HG03108 (cell line): ENCODE measurements around the gene SYCP2L.
"Not testable (repeated sequence)": the region's sequence is repeated elsewhere in the genome, so short reads cannot be mapped to it uniquely, and the experiment has no call there.

Experiments
- ATAC-seq: cut with Tn5 transposase; IDR thresholded peaks from one replicate; pipeline ENCODE4 v1.9.1; 2021; ENCODE audit warnings: moderate library complexity; ENCODE audit not compliant: unreplicated experiment

SYCP2L gene

GRCh38 chr6:10877871-10878270 is 9.0 kb upstream of the SYCP2L start:
- ATAC-seq, result no peak

DNA sequence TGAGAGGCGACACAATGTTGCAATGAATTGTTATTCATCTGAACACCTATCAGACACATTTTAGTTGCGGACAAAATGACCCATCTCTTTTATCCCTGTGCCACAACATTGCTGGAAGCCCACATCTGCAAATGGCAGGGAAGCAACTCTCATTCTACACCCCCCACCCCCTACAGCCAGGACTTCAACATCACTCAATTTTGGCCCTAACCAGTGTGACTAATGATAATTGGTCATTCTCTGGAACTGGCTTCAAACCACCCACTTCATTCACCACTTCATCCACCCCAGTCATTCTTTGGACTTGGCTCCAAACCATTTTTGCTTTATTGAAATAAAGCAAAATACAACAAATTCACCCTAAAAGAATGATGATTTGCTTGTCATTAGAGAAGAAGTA is 6.5 kb upstream of the SYCP2L start:
- ATAC-seq, result no peak

DNA sequence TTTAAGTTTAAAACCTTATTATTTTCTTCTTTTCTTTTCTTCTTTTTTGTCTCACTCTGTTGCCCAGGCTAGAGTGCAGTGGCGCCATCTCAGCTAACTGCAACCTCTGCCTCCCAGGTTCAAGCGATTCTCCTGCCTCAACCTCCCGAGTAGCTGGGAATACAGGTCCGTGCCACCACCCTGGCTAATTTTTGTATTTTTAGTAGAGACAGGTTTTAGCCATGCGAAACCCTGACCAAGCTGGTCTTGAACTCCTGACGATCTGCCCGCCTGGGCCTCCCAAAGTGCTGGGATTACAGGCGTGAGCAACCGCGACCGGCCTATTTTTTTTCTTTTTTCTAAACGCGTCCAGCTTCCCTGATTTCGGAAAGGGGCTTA is 4.6 kb upstream of the SYCP2L start:
- not testable (repeated sequence) for ATAC-seq

DNA sequence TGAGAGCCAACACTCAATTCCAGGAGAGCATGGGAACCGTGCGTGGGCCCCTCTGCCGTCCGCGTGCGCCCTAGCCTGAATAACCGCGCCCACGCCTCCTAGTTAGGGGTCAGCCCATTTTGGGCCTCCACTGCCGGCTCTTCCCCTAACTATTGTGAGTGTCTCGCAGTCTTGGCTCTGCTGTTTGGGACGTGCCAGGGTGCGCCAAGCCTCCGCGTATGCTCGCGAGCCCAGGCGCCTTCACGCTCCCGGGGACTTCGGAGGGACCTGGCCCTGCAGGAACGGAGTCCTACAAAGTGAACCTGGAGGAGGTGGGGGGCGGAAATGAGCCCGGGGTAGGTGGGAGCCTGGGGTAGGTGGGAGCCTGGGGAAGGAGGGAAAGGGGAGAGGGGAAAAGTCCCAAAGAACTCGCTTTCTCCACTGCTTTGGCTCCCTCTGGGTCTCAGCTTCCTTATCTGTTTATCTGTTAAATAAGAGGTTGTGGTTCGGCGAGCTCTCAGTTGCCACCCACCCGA is 4.1 kb upstream of the SYCP2L start:
- ATAC-seq, result no peak

GRCh38 chr6:10883312-10884244 is 3.3 kb upstream of the SYCP2L start:
- no peak for ATAC-seq

DNA sequence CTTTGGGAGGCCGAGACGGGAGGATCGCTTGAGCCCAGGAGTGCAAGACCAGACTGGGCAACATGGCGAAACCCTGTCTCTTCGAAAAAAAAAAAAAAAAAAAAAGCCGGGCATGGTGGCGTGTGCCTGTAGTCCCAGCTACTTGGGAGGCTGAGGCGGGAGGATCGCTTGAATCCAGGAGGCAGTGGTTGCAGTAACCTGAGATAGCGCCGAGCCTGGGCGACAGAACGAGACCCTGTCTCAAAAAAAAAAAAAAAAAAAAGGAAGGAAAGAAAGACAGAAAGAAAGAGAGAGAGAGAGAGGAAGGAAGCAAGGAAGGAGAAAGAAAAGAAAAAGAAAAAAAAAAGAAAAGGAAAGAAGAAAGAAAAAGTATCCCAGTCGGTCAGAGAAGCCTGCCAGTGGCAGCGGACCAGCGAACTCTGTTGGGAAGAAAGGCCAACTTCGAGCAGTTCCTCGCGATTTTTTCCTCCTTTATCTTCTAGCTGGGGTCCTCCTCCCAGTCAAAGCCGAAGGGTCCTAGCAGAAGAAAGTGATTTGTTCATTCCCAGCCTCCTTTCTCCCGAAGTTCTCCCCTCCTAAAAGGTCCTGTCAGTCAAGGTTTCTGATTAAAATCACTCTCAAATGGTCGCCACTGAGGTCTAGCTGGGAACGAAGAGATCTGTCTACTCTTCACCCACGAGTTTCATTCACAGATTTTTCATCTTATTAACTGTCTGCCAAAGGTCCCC is 2.4 kb upstream of the SYCP2L start:
- no peak for ATAC-seq

GRCh38 chr6:10886365-10886690 is 524 bp upstream of the SYCP2L start:
- not testable (repeated sequence) for ATAC-seq

DNA sequence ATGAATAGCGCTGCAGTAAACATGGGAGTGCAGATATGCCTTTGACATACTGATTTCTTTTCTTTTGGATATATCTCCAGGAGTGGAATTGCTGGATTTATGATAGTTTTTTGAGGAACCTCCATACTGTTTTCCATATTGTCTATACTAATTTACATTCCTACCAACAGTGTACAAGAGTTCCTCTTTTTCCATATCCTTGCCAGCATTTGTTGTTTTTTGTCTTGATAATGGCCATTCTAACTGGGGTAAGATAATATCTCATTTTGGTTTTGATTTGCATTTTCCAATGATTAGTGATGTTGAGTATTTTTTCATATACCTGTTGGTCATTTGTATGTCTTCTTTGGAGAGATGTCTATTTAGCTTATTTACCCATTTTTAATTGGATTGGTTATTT is 3.3 kb downstream of the SYCP2L start:
- no peak for ATAC-seq

DNA sequence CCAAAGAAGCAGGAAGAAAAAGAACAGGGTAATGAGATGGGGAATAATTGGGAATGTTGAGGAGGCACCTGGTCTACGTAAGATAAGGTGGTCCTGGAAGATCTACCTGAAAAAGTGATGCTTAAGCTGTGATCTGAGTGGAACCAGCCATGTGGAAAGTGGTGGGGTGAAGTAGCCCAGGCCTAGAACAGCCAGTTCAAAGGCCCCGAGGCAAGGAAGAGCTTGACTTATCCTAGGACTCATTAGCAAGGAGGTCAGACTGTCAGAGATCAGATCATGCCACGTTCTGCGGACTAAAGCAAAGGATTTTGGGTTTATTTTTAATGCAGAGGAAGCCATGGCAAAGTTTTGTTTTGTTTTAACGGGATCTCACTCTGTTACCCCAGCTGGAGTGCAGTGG is 5.1 kb downstream of the SYCP2L start:
- no peak for ATAC-seq

- ATAC-seq, result no peak
Observed at GRCh38 chr6:10894958-10895357, 8.1 kb downstream of the SYCP2L start.

DNA sequence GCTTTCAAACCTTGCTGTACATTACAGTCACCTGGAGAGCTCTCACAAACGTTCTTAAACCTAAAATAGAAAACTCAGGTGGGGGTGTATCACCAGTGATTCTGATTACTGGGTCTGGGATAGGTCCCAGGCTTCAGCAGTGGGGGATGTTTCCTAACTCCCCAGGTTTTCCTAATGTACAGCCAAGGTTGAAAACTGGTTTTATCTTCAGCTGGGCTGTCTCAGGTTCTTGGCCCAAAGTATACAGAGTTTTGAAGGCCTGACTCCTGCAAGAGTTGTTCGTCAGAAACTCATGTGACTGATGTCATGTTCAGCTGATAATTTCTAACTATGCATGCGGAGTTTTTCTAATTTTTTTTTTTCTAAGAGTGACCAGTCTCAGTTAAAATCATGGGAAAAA is 9.8 kb downstream of the SYCP2L start:
- no peak for ATAC-seq

DNA sequence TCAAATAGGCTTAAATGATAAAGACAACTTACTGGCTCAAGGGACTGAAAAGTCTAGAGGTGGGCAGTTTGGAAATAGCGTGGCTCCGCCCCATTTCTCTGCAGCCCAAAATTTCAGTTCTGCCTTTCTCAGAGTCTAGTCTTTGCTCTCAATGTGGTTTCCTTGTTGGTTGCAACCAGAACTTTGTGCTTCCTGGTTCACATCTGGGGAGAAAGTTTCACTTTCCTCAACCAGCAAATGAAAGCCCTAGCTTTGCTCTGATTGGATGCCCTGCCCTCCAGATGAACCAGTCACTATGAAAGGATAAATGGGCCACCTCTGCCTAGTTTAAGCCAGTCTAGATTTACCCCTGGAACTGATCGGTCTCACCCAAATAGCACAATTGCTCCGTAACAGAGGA is 14.9 kb downstream of the SYCP2L start:
- peak; percentile 84 for ATAC-seq

DNA sequence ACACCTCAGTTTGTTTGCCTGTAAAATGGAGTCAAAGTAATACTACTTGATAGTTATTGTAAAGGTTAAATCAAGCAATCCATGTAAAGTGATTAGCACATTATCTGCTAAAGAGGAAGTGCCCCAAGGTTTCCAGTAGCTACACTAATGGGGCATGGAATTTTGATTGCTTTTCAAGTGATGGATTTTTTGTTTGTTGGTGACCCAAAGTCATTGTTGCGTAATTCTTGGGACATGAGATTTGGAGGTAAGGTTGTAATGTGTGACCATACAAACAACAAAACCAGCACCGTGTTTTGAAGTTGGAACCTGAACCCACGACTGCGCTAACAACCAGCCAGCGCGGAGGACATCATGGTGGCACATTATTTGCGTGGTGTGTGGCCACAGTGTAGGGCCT is 17.2 kb downstream of the SYCP2L start:
- ATAC-seq, result no peak

GRCh38 chr6:10908228-10908627 is 21.4 kb downstream of the SYCP2L start:
- no peak for ATAC-seq

GRCh38 chr6:10919520-10919919 is 32.7 kb downstream of the SYCP2L start:
- ATAC-seq, result not testable (repeated sequence)

GRCh38 chr6:10933126-10933525 is 46.3 kb downstream of the SYCP2L start:
- ATAC-seq, result no peak

DNA sequence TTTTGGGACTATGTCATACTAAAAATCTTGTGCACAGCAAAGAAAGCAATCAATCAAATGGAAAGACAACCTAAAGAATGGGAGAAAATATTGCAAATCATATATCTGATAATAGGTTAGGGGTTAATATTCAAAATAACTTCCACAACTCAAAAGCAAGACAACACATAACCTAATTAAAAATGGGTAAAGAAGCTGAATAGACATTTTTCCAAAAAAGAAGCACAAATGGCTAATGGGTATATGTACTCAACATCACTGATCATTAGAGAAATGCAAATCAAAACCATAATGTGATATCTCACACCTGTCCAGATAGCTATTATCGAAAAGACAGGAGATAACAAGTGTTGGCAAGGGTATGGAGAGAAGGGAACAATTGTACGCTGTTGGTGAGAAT is 53.0 kb downstream of the SYCP2L start:
- ATAC-seq, result no peak

- ATAC-seq, result no peak
Observed at GRCh38 chr6:10945845-10946244, 59.0 kb downstream of the SYCP2L start.

GRCh38 chr6:10947966-10948365 is 61.1 kb downstream of the SYCP2L start:
- ATAC-seq, result no peak

DNA sequence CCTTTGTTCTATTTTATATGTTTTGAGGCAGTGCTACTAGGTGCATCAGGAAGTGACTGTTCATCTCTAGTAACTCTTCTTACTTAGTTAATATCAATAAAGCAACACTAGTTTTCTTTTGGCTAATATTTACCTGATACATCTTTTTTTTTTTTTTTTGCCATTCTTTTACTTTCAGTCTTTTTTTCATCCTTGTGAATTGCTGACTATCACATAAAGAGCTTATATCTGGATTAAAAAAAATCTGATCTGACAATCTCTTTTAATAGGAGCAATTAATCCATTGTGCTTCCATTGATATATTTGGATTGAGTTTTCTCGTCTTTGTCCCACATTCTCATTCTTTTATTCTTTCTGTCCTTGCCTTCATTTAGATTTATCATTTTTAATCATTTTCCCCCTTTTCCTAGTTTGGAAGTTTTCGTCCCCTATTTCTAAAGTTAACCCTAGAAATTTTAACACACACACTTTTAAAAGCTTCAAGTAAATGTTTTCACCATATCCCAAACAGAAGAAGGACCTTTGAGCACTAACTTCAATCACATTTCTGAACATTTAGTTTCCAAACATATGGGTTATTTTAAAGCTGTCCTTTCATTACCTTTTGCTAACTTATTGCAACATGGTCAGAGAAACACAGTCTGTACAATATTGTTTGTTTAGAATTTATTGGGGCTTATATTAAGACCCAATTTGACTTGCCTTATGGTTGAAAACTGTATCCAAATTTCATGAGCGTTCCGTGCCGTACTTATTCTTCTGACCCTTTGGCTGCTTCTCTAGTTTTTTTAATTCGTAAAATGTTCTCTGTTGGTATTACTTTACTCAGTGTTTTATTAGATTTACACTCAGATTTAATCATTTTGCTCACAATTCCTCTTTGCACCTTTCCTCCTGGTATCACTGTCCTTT is 63.0 kb downstream of the SYCP2L start:
- ATAC-seq, result no peak

DNA sequence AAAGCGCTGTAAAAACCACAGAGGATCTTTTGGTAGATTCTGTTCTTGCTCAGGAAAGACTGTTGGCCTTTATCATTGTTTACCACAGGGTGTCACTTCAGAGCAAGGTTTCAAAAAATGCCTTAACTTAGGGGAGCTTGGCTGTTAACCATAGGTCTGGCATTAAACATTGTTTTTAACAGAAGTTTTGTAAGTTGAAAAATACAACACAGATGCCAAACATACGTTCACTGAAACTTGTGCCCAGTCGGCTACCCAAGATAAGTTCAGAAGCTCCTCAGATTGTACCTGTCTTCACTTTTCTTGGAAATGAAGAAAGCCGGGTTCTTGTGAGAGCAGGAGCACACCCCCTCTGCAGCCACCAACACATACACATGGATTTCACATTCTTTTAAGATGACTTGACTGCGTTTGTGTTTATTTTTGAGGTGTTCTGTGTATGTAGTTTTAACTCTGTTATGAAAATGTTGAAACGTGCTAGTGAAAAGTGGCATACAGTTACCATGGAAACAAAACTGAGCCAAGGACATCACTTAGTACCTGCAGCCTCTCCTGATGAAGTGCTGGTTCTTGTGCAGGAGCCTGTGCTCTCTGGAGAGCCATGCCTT is 64.9 kb downstream of the SYCP2L start:
- ATAC-seq, result no peak
